NCI-H146 treated with DMSO at 0.1 percent for 48 hours (cell line): ENCODE results near the gene NINJ2.
A peak's percentile ranks its signal among the peaks of the same experiment; 100 is the strongest.

Experiments
- DNase-seq: peaks from one replicate; lab custom pipeline; 2025; ENCODE audit not compliant: unreplicated experiment; lab: John Stamatoyannopoulos, UW

Gene NINJ2

DNA sequence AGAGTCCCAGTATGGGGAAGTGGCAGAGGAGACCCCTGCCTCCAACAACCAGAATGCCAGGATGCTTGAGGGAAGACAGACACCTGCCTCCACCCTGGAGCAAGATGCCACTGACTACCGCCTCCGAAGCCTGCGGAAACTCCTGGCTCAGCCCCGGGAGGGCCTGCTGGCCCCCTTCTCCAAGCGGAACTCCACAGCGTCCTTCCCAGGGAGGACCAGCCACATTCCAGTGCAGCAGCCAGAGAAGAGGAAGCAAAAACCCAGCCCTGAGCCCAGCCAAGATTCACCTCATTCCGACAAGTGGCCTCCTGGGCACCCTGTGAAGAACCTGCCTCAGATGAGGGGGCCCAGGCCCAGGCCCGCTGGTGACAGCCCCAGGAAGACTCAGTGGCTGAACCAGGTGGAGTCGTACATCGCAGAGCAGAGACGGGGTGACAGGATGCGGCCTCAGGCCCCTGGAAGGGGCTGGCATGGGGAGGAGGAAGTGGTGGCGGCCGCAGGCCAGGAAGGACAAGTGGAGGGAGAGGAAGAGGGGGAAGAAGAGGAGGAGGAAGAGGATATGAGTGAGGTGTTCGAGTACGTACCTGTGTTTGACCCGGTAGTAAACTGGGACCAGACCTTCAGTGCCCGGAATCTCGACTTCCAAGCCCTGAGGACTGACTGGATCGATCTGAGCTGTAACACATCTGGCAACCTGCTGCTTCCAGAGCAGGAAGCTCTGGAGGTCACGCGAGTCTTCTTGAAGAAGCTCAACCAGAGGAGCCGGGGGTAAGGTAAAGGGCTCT is 109.8 kb downstream of the NINJ2 start:
- DNase-seq: no peak

GRCh38 chr12:552466-552865 is 110.8 kb downstream of the NINJ2 start:
- no peak for DNase-seq

GRCh38 chr12:550473-551260 is 112.6 kb downstream of the NINJ2 start:
- DNase-seq: no peak

DNA sequence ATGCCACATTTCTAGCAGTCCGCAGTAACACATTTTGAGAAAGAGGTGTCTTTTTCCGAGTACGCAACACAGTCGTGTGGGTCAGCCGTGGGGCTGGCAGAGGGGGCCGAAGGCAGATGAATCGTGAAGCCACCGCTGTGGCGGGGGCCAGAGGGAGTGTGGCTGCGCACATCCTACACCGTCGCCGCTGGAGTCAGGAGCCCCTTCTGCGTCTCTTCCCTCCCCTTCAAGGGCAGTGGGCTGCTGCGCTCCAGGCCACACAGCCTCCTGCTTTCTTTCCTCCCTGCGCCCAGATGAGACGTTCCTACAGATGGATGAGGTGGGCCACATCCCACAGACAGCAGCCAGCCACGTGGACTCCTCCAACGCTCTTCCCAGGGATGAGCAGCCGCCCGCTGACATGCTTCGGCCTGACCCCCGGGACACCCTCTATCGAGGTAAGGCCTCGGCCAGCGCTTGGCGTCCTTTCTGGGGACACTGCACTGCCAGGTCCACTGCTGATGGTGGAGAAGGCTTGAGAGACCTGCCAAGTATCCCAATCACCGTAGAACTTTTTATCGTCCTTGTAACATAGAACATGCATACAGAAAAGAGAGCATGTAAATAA is 113.7 kb downstream of the NINJ2 start:
- DNase-seq: no peak

GRCh38 chr12:547883-548470 is 115.3 kb downstream of the NINJ2 start:
- no peak for DNase-seq

DNA sequence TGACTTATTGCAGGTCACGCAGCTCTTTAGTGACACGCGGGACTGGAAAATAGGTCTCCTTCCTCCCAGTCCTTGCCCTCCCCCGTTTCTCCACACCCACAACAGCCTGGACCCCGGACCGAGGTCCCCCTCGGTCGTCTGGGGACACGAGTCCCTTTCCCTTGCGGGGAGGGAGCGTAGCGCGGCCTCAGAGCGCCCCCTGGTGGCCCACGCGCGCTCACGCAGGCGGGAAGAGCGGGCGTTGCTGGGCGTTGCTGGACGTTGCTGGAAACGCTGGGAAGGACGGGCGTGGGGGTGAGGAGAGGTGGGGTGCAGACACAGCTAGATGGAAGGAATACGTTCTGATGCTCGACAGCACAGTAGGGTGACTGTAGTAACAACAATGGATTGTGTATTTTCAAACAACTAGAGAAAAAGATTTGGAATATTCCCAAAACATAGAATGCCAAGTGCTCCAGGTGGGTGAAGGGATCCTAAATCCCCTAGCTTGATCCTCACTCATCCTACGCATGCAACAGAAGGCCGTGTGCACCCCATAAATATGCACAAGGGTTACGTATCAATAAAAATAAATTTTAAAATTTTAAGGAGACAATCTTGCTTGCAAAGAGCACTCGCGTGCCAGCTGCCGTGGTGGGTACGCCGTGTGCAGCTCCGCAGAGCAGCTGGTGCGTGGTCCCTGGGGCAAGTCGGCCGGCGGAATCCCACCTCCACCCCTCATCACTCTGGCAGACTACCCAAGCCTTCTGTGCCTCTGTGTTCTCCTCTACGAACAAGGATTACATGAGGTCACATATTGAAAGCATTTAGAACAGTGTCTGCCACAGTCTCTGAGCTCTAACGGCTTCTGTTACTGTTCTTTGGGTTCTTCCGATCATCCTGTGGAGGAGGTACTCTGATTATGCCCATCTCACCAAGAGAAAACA is 116.1 kb downstream of the NINJ2 start:
- peak; percentile 37 for DNase-seq

GRCh38 chr12:546265-546919 is 116.9 kb downstream of the NINJ2 start:
- DNase-seq: no peak

- no peak for DNase-seq
Measured at GRCh38 chr12:545835-546234, 117.4 kb downstream of the NINJ2 start.

DNA sequence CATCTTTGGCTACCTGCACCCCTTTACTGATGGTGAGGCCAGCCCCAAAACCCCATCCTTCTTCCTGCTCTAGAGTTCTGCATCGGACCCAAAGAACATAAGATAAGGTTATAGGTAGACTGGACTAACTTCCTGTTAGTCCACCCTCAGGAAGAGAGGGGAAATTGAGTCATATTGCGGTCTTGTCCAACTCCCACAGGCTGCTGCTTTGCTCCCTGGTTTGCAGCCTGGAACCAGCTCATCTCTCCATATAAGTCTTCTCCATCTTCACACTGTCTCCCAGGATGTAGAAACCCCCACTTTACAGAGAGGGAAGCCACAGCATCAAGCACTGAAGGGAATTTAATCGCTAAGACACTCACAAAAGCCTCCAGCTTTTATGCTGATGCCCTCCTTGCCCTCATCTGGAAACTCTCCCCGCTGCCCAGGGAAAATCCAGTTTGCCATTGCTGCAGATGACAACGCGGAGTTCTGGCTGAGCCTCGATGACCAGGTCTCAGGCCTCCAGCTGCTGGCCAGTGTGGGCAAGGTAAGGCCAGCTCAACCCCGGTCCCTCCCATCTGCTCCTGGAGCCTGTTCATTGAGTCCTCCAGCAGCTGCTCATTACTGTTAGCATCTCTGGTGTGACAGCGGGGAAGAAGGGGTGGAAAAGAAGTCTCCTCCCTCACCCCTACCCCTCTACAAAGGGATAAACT is 118.2 kb downstream of the NINJ2 start:
- no peak for DNase-seq

- no peak for DNase-seq
Measured at GRCh38 chr12:544142-544541, 119.1 kb downstream of the NINJ2 start.

DNA sequence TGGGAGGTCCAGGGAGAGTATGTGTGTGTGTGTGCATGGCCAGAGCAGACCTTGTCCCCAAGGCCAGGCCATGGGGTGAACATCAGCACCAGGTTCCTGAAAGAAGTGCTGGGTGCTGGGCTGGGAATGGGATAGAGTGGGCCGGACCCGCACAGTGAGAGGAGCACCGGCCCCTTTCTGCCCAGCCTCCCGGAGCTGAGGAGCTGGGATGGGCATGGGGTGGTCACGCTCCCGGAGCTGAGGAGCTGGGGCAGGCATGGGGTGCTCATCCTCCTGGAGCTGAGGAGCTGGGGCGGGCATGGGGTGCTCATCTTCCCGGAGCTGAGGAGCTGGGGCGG is 120.2 kb downstream of the NINJ2 start:
- DNase-seq: no peak

DNA sequence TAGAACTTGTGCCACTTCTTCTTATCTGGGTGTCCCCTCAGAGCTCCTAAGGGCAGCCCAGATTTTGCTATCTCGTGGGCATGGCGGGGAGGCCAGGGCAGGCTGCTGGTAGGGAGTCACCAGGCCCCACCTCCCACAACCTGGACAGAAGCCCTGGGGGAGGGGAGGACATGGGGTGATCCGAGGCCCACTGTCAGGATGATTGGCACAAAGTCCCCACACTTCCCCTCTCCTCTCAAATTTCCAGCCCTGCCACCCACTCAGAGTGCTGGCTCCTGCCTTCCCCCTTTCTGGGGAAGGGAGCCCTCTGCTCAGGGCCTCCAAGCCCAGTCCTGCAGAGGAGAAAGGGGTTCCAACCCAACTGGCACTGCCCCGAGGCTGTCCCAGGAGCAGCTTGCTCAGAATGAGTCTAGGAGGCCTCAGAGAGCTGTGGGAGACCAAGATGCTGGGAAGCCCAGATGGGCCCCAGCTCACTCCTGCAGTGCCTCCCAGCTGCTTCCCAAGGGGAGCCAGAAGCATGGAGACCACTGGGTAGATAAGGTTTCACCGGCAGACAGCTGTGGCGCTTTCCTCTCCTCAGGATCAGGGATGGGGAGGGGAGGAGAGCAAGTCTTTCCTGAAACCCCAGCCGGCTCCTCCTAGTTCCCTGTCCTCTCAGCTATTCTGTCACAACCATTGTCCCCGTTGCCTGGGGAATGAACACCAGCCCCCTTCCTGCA is 120.7 kb downstream of the NINJ2 start:
- DNase-seq: no peak

DNA sequence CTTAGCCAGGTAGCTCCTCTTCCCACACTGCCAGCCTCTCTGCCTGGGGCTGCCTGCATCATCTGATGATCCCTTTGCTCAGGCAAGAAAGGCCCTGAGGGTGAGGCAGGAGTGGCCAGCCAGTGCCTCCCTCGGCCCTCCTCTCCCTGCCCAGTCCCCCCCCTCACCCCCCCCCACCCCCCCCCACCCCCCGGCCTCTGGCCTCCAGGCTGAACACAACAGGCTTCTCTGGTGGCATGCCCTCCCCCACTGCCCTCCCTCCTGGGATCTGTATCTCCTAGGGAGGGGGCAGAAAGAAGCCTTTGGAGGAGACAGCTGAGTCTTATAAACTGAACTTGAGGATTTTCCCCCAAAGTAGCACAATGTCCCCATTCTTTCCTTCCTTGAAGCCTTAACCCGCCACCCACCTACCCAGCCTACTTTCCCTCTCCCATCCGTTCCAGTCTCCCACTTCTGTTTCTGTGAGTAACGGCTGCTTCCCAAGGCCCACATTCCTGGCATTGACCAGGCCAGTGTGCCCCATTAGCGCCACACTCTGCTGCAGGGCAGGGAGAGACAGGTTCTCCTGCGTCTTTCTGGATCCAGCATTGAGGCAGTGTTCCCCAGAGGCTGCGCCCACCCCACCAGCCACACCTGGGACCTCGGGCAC is 121.4 kb downstream of the NINJ2 start:
- no peak for DNase-seq

GRCh38 chr12:539540-540310 is 123.5 kb downstream of the NINJ2 start:
- no peak for DNase-seq

DNA sequence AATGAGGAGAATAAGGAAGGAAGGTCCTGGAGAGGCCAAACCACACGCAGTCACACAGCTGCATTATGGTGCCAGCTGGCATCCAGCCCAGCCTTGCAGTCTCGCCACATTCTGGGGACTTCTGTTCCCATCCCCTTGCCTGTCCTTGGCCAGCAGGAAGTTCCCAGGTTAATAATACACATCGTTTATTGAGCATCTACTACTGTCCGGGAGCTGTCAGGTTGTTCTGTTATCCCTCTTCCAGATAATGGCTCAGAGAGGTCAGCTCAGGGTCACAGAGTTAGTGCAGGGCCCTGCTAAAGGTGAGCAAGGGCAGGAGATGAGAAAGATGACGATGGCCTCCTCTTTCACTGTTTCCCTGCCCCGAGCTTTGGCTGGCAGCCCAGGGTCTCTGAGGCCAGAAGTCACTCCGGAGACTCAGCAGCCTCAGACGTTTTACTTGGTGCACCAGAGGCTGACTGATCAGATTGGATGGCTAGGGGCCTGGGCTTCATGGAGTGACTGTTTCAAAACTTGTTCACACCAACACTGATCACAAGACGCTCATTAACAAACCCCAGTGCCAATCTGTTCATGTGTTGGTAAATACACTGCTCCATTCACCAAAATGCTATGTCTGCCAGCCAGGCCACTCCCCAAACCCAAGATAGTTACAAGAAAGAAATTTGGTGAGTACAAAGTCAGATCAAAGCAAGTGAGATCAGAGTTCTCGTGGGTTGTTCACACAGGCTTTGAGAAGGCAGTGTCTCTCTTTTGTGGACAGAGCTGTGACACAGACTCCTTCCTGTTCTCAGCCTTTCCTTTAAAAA is 124.3 kb downstream of the NINJ2 start:
- DNase-seq: no peak

DNA sequence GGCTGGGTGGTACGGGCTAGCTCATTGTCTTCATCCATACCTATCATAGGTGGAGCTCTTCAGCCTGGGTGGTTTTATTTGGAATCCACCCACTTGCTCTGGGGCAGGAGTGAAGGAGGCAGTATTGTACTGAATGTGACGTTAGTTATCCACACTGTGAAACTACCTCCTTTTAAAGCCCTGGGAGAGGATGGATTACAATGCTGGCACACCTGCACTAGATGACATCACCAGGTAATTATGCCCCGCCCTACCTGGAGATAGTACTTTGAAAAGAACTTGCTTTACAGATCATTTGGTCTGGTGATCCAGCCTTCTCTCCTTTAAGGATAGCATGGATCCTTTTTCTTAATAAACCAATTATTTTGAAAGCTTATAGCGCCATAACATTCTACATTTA is 125.5 kb downstream of the NINJ2 start:
- peak; percentile 97 for DNase-seq

DNA sequence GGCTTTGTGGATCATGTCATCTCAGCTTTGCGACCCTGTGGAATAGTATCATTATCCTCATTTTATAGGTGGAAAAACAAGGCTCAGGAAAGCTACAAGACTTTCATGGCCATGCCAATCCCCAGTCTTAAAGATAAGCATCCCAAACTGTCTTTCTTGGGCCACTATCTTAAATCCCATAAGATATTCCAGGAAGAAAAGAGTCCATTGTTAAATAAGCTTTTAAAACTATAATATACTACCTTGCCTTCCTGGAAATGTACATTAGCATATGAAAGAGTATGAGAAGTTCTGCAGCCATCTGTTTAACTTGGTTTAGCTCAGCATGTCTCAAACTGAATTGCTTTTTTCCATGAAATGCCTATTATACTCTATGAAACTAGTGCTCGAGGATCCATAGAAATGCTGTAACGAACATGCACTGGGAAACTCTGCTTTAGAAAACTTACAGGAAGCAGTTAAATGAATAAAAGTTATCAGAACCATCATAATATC is 126.4 kb downstream of the NINJ2 start:
- DNase-seq: no peak
